ENCODE data around the gene MFAP4. TPM values are rescaled to one million over a fixed set of nuclear protein-coding genes. Genes with fewer than 3 reads are reported as not detected.

Gene MFAP4
- total RNA-seq, 1 experiment from 2014 or later, result not detected

- peak in 1 of 2 experiments; percentile 37 for DNase-seq
- H3K9me3 ChIP-seq, result no peaks in the 10 kb centered on the region
- TF ChIP-seq CTCF (IDR thresholded peaks at IDR 0.05; ENCODE audit: insufficient read depth in 1 of 2, low read depth in 1 of 2, low read length in 1 of 2, severe bottlenecking in 1 of 2, unreplicated experiment in 1 of 2), result no peak
- intact Hi-C loops (cut with micrococcal nuclease; ENCODE audit: unreplicated experiment), result no loop called here
- Mint-ChIP-seq H3K27me3 (ENCODE audit: insufficient read depth, unreplicated experiment) (no peaks in the 10 kb centered on the region), H3K27ac (ENCODE audit: unreplicated experiment) (no peak overlapping the region), H3K4me1 (ENCODE audit: low read depth, unreplicated experiment) (peaks cover 19% of the 10 kb centered on the region), H3K9me3 (ENCODE audit: unreplicated experiment) (no peaks in the 10 kb centered on the region), H3K36me3 (ENCODE audit: insufficient read depth, unreplicated experiment) (peaks cover 18% of the 10 kb centered on the region), H3K4me3 (ENCODE audit: unreplicated experiment) (no peak overlapping the region)
- no TSS peak for BruUV-seq (replicated peaks)
- H3K4me3 ChIP-seq (ENCODE audit: low read depth, low read length), result no peak overlapping the region
- H3K4me1 ChIP-seq, result peaks cover 28% of the 10 kb centered on the region
- POLR2A ChIA-PET, result no interaction called here
- H3K27me3 ChIP-seq (replicated peaks; ENCODE audit: control insufficient read depth, insufficient read depth, low read length), result no peaks in the 10 kb centered on the region
- CTCF ChIA-PET, result no interaction called here
- H3K36me3 ChIP-seq (ENCODE audit: control insufficient read depth, insufficient read depth, low read length), result no peaks in the 10 kb centered on the region
Measured at GRCh38 chr17:19343671-19344151, 43.3 kb downstream of the MFAP4 start.

- H3K4me1 Mint-ChIP-seq (ENCODE audit: low read depth, unreplicated experiment), result peaks cover 19% of the 10 kb centered on the region
- POLR2A ChIA-PET, result no interaction called here
Measured at GRCh38 chr17:19343256-19343630, 43.7 kb downstream of the MFAP4 start.

GRCh38 chr17:19342611-19343255 lies 44.3 kb downstream of the MFAP4 start:
- TF ChIP-seq CTCF (IDR thresholded peaks at IDR 0.05; ENCODE audit: insufficient read depth in 1 of 2, low read depth in 1 of 2, low read length in 1 of 2, severe bottlenecking in 1 of 2, unreplicated experiment in 1 of 2), result no peak
- DNase-seq, result peak in 1 of 2 experiments; percentile 24
- no peak overlapping the region for H3K27ac Mint-ChIP-seq (ENCODE audit: unreplicated experiment)
- H3K4me1 ChIP-seq, result peaks cover 38% of the 10 kb centered on the region
- H3K4me1 Mint-ChIP-seq (ENCODE audit: low read depth, unreplicated experiment), result peaks cover 19% of the 10 kb centered on the region
- no peak overlapping the region for H3K4me3 Mint-ChIP-seq (ENCODE audit: unreplicated experiment)
- intact Hi-C loops (cut with micrococcal nuclease; ENCODE audit: unreplicated experiment), result no loop called here
- H3K36me3 ChIP-seq (ENCODE audit: control insufficient read depth, insufficient read depth, low read length), result no peaks in the 10 kb centered on the region
- POLR2A ChIA-PET, result no interaction called here
- no peak overlapping the region for H3K4me3 ChIP-seq (ENCODE audit: low read depth, low read length)
- CTCF ChIA-PET, result no interaction called here
- peaks cover 18% of the 10 kb centered on the region for H3K36me3 Mint-ChIP-seq (ENCODE audit: insufficient read depth, unreplicated experiment)
- H3K27me3 Mint-ChIP-seq (ENCODE audit: insufficient read depth, unreplicated experiment), result no peaks in the 10 kb centered on the region
- no peaks in the 10 kb centered on the region for H3K9me3 ChIP-seq
- BruUV-seq (replicated peaks), result no TSS peak
- H3K27me3 ChIP-seq (replicated peaks; ENCODE audit: control insufficient read depth, insufficient read depth, low read length), result no peaks in the 10 kb centered on the region
- no peaks in the 10 kb centered on the region for H3K9me3 Mint-ChIP-seq (ENCODE audit: unreplicated experiment)

More at GRCh38 chr17:19343256-19343630, 43.7 kb downstream of the MFAP4 start:
- no peak overlapping the region for H3K4me3 ChIP-seq (ENCODE audit: low read depth, low read length)
- peak in 1 of 2 experiments; percentile 21 for DNase-seq
- no TSS peak for BruUV-seq (replicated peaks)
- CTCF ChIA-PET, result no interaction called here
- peaks cover 33% of the 10 kb centered on the region for H3K4me1 ChIP-seq
- no peaks in the 10 kb centered on the region for H3K9me3 Mint-ChIP-seq (ENCODE audit: unreplicated experiment)
- no peak overlapping the region for H3K27ac Mint-ChIP-seq (ENCODE audit: unreplicated experiment)
- H3K27me3 Mint-ChIP-seq (ENCODE audit: insufficient read depth, unreplicated experiment), result no peaks in the 10 kb centered on the region
- peaks cover 18% of the 10 kb centered on the region for H3K36me3 Mint-ChIP-seq (ENCODE audit: insufficient read depth, unreplicated experiment)
- no peak for TF ChIP-seq CTCF (IDR thresholded peaks at IDR 0.05; ENCODE audit: insufficient read depth in 1 of 2, low read depth in 1 of 2, low read length in 1 of 2, severe bottlenecking in 1 of 2, unreplicated experiment in 1 of 2)
- intact Hi-C loops (cut with micrococcal nuclease; ENCODE audit: unreplicated experiment), result no loop called here
- no peaks in the 10 kb centered on the region for H3K27me3 ChIP-seq (replicated peaks; ENCODE audit: control insufficient read depth, insufficient read depth, low read length)
- no peaks in the 10 kb centered on the region for H3K9me3 ChIP-seq
- H3K36me3 ChIP-seq (ENCODE audit: control insufficient read depth, insufficient read depth, low read length), result no peaks in the 10 kb centered on the region
- H3K4me3 Mint-ChIP-seq (ENCODE audit: unreplicated experiment), result no peak overlapping the region
